SU-DHL-6 (cell line): ENCODE results near the gene PRKAR2A.

Experiments
- H2AFZ ChIP-seq: fragments of 200-600 bp; sonication (generic); 2 replicates; pipeline ENCODE4 v1.6.1; 2014; ENCODE audit warnings: low read depth, mild to moderate bottlenecking, moderate library complexity, mixed read lengths, antibody characterized with exemption, low read length; ENCODE audit not compliant: severe bottlenecking
- H3F3A ChIP-seq: fragments of 200-600 bp; shearing (Covaris generic); 2 replicates; pipeline ENCODE4 v1.6.0; 2016; ENCODE audit warnings: antibody characterized with exemption, mild to moderate bottlenecking; ENCODE audit not compliant: insufficient read depth
- H3K27ac ChIP-seq: fragments of 200-600 bp; sonication (generic); 2 replicates; pipeline ENCODE4 v1.5.1; 2016; ENCODE audit warnings: low read depth, mild to moderate bottlenecking, low read length, moderate library complexity, mixed read lengths
- H3K27me3 ChIP-seq: fragments of 200-600 bp; sonication (generic), shearing (Covaris generic); 2 replicates; pipeline ENCODE4 v1.6.0; 2014; ENCODE audit warnings: mild to moderate bottlenecking, low read length
- H3K36me3 ChIP-seq: fragments of 200-600 bp; sonication (generic); 2 replicates; pipeline ENCODE4 v1.6.1; 2014; ENCODE audit warnings: mild to moderate bottlenecking, low read length, mixed read lengths
- H3K4me2 ChIP-seq: fragments of 300-600, 200-600 bp; shearing (Covaris generic), sonication (generic); 2 replicates; pipeline ENCODE4 v1.6.0; 2014; ENCODE audit warnings: low read length, low read depth, mild to moderate bottlenecking; ENCODE audit not compliant: poor library complexity, severe bottlenecking
- H3K4me3 ChIP-seq: fragments of 200-600 bp; sonication (generic); 2 replicates; pipeline ENCODE4 v1.5.1; 2014; ENCODE audit warnings: antibody characterized with exemption, low read length, mild to moderate bottlenecking, mixed read lengths; ENCODE audit not compliant: insufficient read depth, poor library complexity, severe bottlenecking
- H3K79me2 ChIP-seq: fragments of 200-600 bp; sonication (generic); 2 replicates; pipeline ENCODE4 v1.6.1; 2014; ENCODE audit warnings: mild to moderate bottlenecking, low read length, moderate library complexity; ENCODE audit not compliant: insufficient read depth
- H3K9ac ChIP-seq: fragments of 200-600 bp; sonication (generic); 2 replicates; pipeline ENCODE4 v1.7.0; 2014; ENCODE audit warnings: mild to moderate bottlenecking, low read length
- H3K9me2 ChIP-seq: fragments of 200-600 bp; sonication (generic); replicated peaks from 2 replicates; pipeline ENCODE4 v1.6.1; 2014; ENCODE audit warnings: low read length; ENCODE audit not compliant: insufficient read depth
- H3K9me3 ChIP-seq: fragments of 200-600 bp; sonication (generic); 2 replicates; pipeline ENCODE4 v1.6.1; 2014; ENCODE audit warnings: low read length, mixed read lengths; ENCODE audit not compliant: insufficient read depth
- H4K20me1 ChIP-seq: fragments of 200-600 bp; sonication (generic); 2 replicates; pipeline ENCODE4 v1.6.1; 2014; ENCODE audit warnings: low read depth, mild to moderate bottlenecking, antibody characterized with exemption, low read length, moderate library complexity, mixed read lengths
- CTCF ChIP-seq: fragments of 200-600 bp; sonication (generic); IDR thresholded peaks from one replicate; pipeline ENCODE4 v1.5.1; 2017; ENCODE audit warnings: antibody characterized with exemption, mild to moderate bottlenecking, low read length, moderate library complexity; ENCODE audit not compliant: insufficient read depth, poor library complexity, severe bottlenecking
- EZH2phosphoT487 ChIP-seq: fragments of 200-600 bp; sonication (generic), shearing (Covaris generic); conservative IDR thresholded peaks from 2 replicates; pipeline ENCODE4 v1.6.1; 2018; ENCODE audit warnings: mild to moderate bottlenecking, antibody characterized with exemption, low read length, moderate library complexity, mixed read lengths

The PRKAR2A gene

GRCh38 chr3:48698891-48699290, 148.8 kb downstream of the PRKAR2A start:
- Histone ChIP-seq H3K9ac (no peak overlapping the region), H4K20me1 (peaks cover 17% of the 10 kb centered on the region), H3K4me3 (no peak overlapping the region), H3F3A (no peaks in the 10 kb centered on the region), H3K79me2 (peaks cover 89% of the 10 kb centered on the region), H3K27me3 (no peaks in the 10 kb centered on the region), H3K4me2 (no peak overlapping the region), H2AFZ (no peak overlapping the region), H3K9me2 (no peaks in the 10 kb centered on the region), H3K36me3 (peaks cover 15% of the 10 kb centered on the region; the same call in 1 of the 2 replicates), H3K27ac (no peak overlapping the region), H3K9me3 (no peaks in the 10 kb centered on the region)
- no peak for TF ChIP-seq EZH2phosphoT487
- no peak for TF ChIP-seq CTCF

DNA sequence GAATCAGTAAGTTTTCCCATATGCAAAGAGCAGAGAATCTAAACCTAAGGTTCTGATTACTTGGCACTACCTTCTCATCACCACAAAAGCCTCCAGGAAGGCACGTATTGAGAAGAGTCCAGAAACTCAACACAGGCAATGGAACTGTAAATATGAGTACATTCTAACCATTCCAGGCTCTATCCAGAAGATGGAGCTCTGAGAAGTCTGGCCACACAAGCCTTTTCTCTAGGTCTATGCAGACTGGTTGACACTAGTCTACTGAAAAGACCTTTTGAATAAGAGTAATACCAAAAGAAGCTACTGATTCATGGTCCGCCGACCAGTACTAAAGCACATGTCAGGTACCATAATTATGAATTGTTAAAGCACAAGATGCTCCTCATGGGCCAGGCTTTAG, 149.7 kb downstream of the PRKAR2A start:
- Histone ChIP-seq H4K20me1 (peaks cover 16% of the 10 kb centered on the region), H3K9ac (no peak overlapping the region), H3K4me2 (no peak overlapping the region), H3K9me3 (no peaks in the 10 kb centered on the region), H3F3A (no peaks in the 10 kb centered on the region; the same call in 1 of the 2 replicates), H2AFZ (no peak overlapping the region), H3K27ac (no peak overlapping the region), H3K4me3 (no peak overlapping the region), H3K27me3 (no peaks in the 10 kb centered on the region), H3K79me2 (peaks cover 80% of the 10 kb centered on the region), H3K9me2 (no peaks in the 10 kb centered on the region), H3K36me3 (peaks cover 23% of the 10 kb centered on the region; the same call in 1 of the 2 replicates)
- TF ChIP-seq EZH2phosphoT487 (no peak), CTCF (no peak)

- Histone ChIP-seq H3K9me3 (no peaks in the 10 kb centered on the region), H3K4me3 (no peak overlapping the region), H3K4me2 (no peak overlapping the region), H3F3A (no peaks in the 10 kb centered on the region; the same call in 1 of the 2 replicates), H3K36me3 (peaks cover 25% of the 10 kb centered on the region; the same call in 1 of the 2 replicates), H3K27ac (no peak overlapping the region), H3K9me2 (no peaks in the 10 kb centered on the region), H4K20me1 (peaks cover 8% of the 10 kb centered on the region), H3K79me2 (peaks cover 67% of the 10 kb centered on the region), H2AFZ (no peak overlapping the region), H3K9ac (no peak overlapping the region), H3K27me3 (no peaks in the 10 kb centered on the region)
- TF ChIP-seq EZH2phosphoT487 = no peak
- no peak for TF ChIP-seq CTCF
These were observed 151.1 kb downstream of the PRKAR2A start for GRCh38 chr3:48696601-48697000.
